HCT116 (cell line): ENCODE data around the gene IPP. TPM values are rescaled to one million over a fixed set of nuclear protein-coding genes. Genes with fewer than 3 reads are reported as not detected.

ENCODE experiments used
- ATAC-seq: fragments of 200-7000 bp; cut with Tn5 transposase; 2 replicates; pipeline ENCODE4 v1.9.1; 2020; ENCODE audit warnings: mild to moderate bottlenecking, moderate library complexity
- BruUV-seq: library from RNA; stranded (reverse); fragments of 400-500 nt; replicated peaks from 2 replicates; lab custom pipeline; 2021; lab: Mats Ljungman, UMichigan
- CTCF ChIA-PET: fragments of 300-600 bp; sonication (Branson Sonifier 250); formaldehyde crosslinking; loops from one replicate; lab custom pipeline; 2021; ENCODE audit warnings: antibody characterized with exemption; lab: Charles Lee
- POLR2A ChIA-PET: fragments of 300-600, 350-600 bp; sonication (Branson Sonifier 250); formaldehyde crosslinking; loops from one replicate; lab custom pipeline; 2021; ENCODE audit warnings: antibody characterized with exemption; lab: Charles Lee
- RAD21 ChIA-PET, 2 experiments: fragments of 300-600 bp; sonication (Branson Sonifier 250); formaldehyde crosslinking; loops; one replicate each; lab custom pipeline; 2023; ENCODE audit warnings: low total read pairs in 2 of 2; ENCODE audit not compliant: uncharacterized antibody in 2 of 2, unreplicated experiment in 2 of 2, low non-redundant PET in 1 of 2; lab: Charles Lee
- DNase-seq: peaks from one replicate; pipeline ENCODE4 v3.0.0-alpha.2; 2010; ENCODE audit warnings: low read depth, low spot score
- H2AFZ ChIP-seq: fragments of 200-600 bp; shearing (Covaris generic), sonication (generic); 2 replicates; pipeline ENCODE4 v1.6.1; 2017; ENCODE audit warnings: low read depth, mixed run types, mixed read lengths, antibody characterized with exemption, low read length; ENCODE audit not compliant: poor library complexity, severe bottlenecking
- H3K27ac ChIP-seq: 2 replicates; pipeline ENCODE4 v1.5.1; 2012; ENCODE audit warnings: low read depth, low read length
- H3K27me3 ChIP-seq: fragments of 200-600 bp; sonication (generic); 2 replicates; pipeline ENCODE4 v1.6.1; 2016; ENCODE audit warnings: mixed run types, low read length, mixed read lengths; ENCODE audit not compliant: insufficient read depth
- H3K36me3 ChIP-seq, 2 experiments: fragments of 200-500 bp in 1 of 2; fragments of 200-600 bp in 1 of 2; sonication (Bioruptor generic) in 1 of 2; sonication (generic) in 1 of 2; 2 replicates each; pipeline versions ENCODE4 v1.5.1 to v1.6.1; 2014 to 2016; ENCODE audit warnings: low read length in 2 of 2, inconsistent platforms in 1 of 2, mixed read lengths in 1 of 2, mixed run types in 1 of 2; ENCODE audit not compliant: insufficient read depth in 2 of 2, control insufficient read depth in 1 of 2
- H3K4me1 ChIP-seq, 2 experiments: fragments of 200-600 bp in 1 of 2; sonication (generic) in 1 of 2; 2 replicates each; pipeline versions ENCODE4 v1.5.1 to v1.6.1; 2012 to 2017; ENCODE audit warnings: low read length in 2 of 2, inconsistent platforms in 1 of 2, mild to moderate bottlenecking in 1 of 2, mixed read lengths in 1 of 2, mixed run types in 1 of 2, moderate library complexity in 1 of 2; ENCODE audit not compliant: insufficient read depth in 2 of 2, control insufficient read depth in 1 of 2
- H3K4me2 ChIP-seq: fragments of 200-600 bp; sonication (generic); 2 replicates; pipeline ENCODE4 v1.6.1; 2017; ENCODE audit warnings: mixed run types, low read length, mixed read lengths
- H3K4me3 ChIP-seq, 2 experiments: fragments of 200-600 bp in 1 of 2; sonication (generic) in 1 of 2; replicated peaks in 1 of 2; 2 replicates each; pipeline ENCODE4 v1.5.1; 2011 to 2016; ENCODE audit warnings: low read length in 2 of 2, control low read depth in 1 of 2, low read depth in 1 of 2, mild to moderate bottlenecking in 1 of 2, mixed read lengths in 1 of 2, mixed run types in 1 of 2
- H3K79me2 ChIP-seq: fragments of 200-600 bp; sonication (generic); 2 replicates; pipeline ENCODE4 v1.6.1; 2017; ENCODE audit warnings: mild to moderate bottlenecking, mixed run types, low read length, moderate library complexity, mixed read lengths; ENCODE audit not compliant: insufficient read depth
- H3K9ac ChIP-seq: fragments of 200-600 bp; sonication (generic); 2 replicates; pipeline ENCODE4 v1.6.1; 2016; ENCODE audit warnings: low read length, mixed read lengths
- H3K9me2 ChIP-seq: fragments of 200-600 bp; sonication (generic), shearing (Covaris generic); 2 replicates; pipeline ENCODE4 v1.6.1; 2017; ENCODE audit warnings: mixed run types, mild to moderate bottlenecking, moderate library complexity; ENCODE audit not compliant: insufficient read depth
- H3K9me3 ChIP-seq, 2 experiments: fragments of 200-500 bp in 1 of 2; fragments of 200-600 bp in 1 of 2; sonication (Bioruptor generic) in 1 of 2; sonication (generic) in 1 of 2; 2 replicates each; pipeline ENCODE4 v1.6.1; 2014 to 2017; ENCODE audit warnings: low read length in 2 of 2, mixed read lengths in 2 of 2, inconsistent platforms in 1 of 2, low read depth in 1 of 2, mild to moderate bottlenecking in 1 of 2, mixed run types in 1 of 2, moderate library complexity in 1 of 2; ENCODE audit not compliant: control insufficient read depth in 1 of 2, insufficient read depth in 1 of 2
- H4K20me1 ChIP-seq: fragments of 200-600 bp; sonication (generic), shearing (Covaris generic); 2 replicates; pipeline ENCODE4 v1.6.1; 2017; ENCODE audit warnings: mixed run types, mild to moderate bottlenecking, moderate library complexity; ENCODE audit not compliant: insufficient read depth
- ATF3 ChIP-seq: IDR thresholded peaks from 2 replicates; pipeline ENCODE4 v1.6.1; 2012
- CBX3 ChIP-seq: IDR thresholded peaks from 2 replicates; pipeline ENCODE4 v1.6.1; 2012; ENCODE audit warnings: low read depth
- ELF1 ChIP-seq: IDR thresholded peaks from 2 replicates; pipeline ENCODE4 v1.6.1; 2012; ENCODE audit warnings: low read depth, borderline replicate concordance
- EZH2 ChIP-seq: fragments of 200-600 bp; sonication (generic); IDR thresholded peaks from 2 replicates; pipeline ENCODE4 v1.6.1; 2017; ENCODE audit warnings: antibody characterized with exemption, mixed run types
- FOSL1 ChIP-seq: IDR thresholded peaks from 2 replicates; pipeline ENCODE4 v1.6.1; 2012; ENCODE audit warnings: low read depth
- JUND ChIP-seq: IDR thresholded peaks from 2 replicates; pipeline ENCODE4 v1.6.1; 2012
- MAX ChIP-seq: IDR thresholded peaks from 2 replicates; pipeline ENCODE4 v1.6.1; 2012
- POLR2A ChIP-seq: IDR thresholded peaks from 2 replicates; pipeline ENCODE4 v1.7.0; 2011; ENCODE audit warnings: borderline replicate concordance; ENCODE audit not compliant: insufficient read depth, insufficient read length; ENCODE audit errors: extremely low read depth
- POLR2AphosphoS5 ChIP-seq: IDR thresholded peaks from 2 replicates; pipeline ENCODE4 v1.6.1; 2011; ENCODE audit warnings: mild to moderate bottlenecking, low read depth, low read length, moderate library complexity
- SIN3A ChIP-seq: IDR thresholded peaks from 2 replicates; pipeline ENCODE4 v1.6.1; 2012; ENCODE audit warnings: low read depth
- SP1 ChIP-seq: IDR thresholded peaks from 2 replicates; pipeline ENCODE4 v1.6.1; 2012; ENCODE audit warnings: low read depth
- SRF ChIP-seq: IDR thresholded peaks from 2 replicates; pipeline ENCODE4 v1.6.1; 2012; ENCODE audit warnings: low read depth
- YY1 ChIP-seq: IDR thresholded peaks from 2 replicates; pipeline ENCODE4 v1.6.1; 2011; ENCODE audit warnings: low read length, low read depth, moderate library complexity, mild to moderate bottlenecking; ENCODE audit not compliant: insufficient replicate concordance; ENCODE audit errors: extremely low read depth
- ZFX ChIP-seq: fragments of 450-650 bp; IDR thresholded peaks from 2 replicates; pipeline ENCODE4 v1.6.1; 2017
- ZNF274 ChIP-seq: fragments of 200-500 bp; sonication (Bioruptor generic); IDR thresholded peaks from 2 replicates; pipeline ENCODE4 v1.6.1; 2014; ENCODE audit warnings: mild to moderate bottlenecking, low read depth, low read length, inconsistent platforms
- intact Hi-C: fragments of 100-400 bp; cut with micrococcal nuclease; formaldehyde crosslinking; loops from 2 replicates; pipeline ENCODE4 v1.10.0; 2022
- total RNA-seq: library from RNA; stranded (reverse); gene quantifications from one replicate; pipeline ENCODE4 v1.2.1, GENCODE V29; 2021; ENCODE audit not compliant: unreplicated experiment
- TF ChIP-seq, protein P1 (sequence below): IDR thresholded peaks from 2 replicates; pipeline ENCODE4 v1.6.1; 2011; ENCODE audit warnings: mild to moderate bottlenecking, low read length, moderate library complexity; ENCODE audit not compliant: insufficient replicate concordance; ENCODE audit errors: extremely low read depth

The IPP gene
- total RNA-seq, 1 experiment from 2014 or later = 13.8 TPM

- RAD21 ChIA-PET = no interaction called here
- Histone ChIP-seq H3K27ac (no peak overlapping the region), H2AFZ (no peak overlapping the region), H4K20me1 (peaks cover 12% of the 10 kb centered on the region), H3K4me2 (no peak overlapping the region), H3K9me3 (no peaks in the 10 kb centered on the region), H3K4me3 (no peak overlapping the region), H3K4me1 (no peaks in the 10 kb centered on the region), H3K36me3 (0 out of 4 replicates have a peak, but pooled peaks cover 0 to 4% of the 10 kb centered on the region in 2 experiments), H3K79me2 (peaks cover 99% of the 10 kb centered on the region), H3K9me2 (no peaks in the 10 kb centered on the region), H3K9ac (no peak overlapping the region), H3K27me3 (no peaks in the 10 kb centered on the region)
- DNase-seq (no peak), ATAC-seq (no peak)
- CTCF ChIA-PET = no interaction called here
- intact Hi-C loops = no loop called here
- POLR2A ChIA-PET = no interaction called here
- no TSS peak for BruUV-seq
- TF ChIP-seq ZNF274 (no peak), POLR2AphosphoS5 (no peak), ELF1 (no peak), EZH2 (no peak), JUND (no peak), ZFX (no peak)
Observed at GRCh38 chr1:45669379-45669778, 81.1 kb downstream of the IPP start.

DNA sequence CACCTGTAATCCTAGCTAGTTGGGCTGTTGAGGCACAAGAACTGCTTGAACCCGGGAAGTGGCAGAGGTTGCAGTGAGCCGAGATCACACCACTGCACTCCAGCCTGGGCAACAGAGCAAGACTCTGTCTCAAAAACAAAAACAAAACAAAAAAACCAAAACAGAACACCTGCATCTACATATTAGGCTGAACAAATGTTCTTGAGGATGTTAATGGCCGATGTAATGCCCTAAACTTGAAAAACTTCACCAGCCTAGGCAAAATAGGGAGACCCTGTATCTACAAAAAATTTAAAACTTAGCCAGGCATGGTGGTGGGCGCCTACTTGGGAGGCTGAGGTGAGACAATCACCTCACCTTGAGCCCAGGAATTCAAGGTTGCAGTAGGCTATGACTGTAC lies 81.9 kb downstream of the IPP start:
- no peak for ATAC-seq
- H3K9me3 ChIP-seq = no peaks in the 10 kb centered on the region
- H2AFZ ChIP-seq = no peak overlapping the region
- no peak overlapping the region for H3K4me2 ChIP-seq
- no peaks in the 10 kb centered on the region for H3K9me2 ChIP-seq
- RAD21 ChIA-PET = no interaction called here
- no peak overlapping the region for H3K27ac ChIP-seq
- no peaks in the 10 kb centered on the region for H3K36me3 ChIP-seq
- CTCF ChIA-PET = no interaction called here
- peaks cover 15% of the 10 kb centered on the region for H4K20me1 ChIP-seq
- H3K27me3 ChIP-seq = no peaks in the 10 kb centered on the region
- H3K4me3 ChIP-seq = no peak overlapping the region
- H3K9ac ChIP-seq = no peak overlapping the region
- peaks cover 99% of the 10 kb centered on the region for H3K79me2 ChIP-seq
- TF ChIP-seq JUND = no peak
- TF ChIP-seq CBX3 = no peak
- no peak for TF ChIP-seq SP1
- no peak for TF ChIP-seq POLR2A
- TF ChIP-seq ELF1 = no peak
- no peak for TF ChIP-seq ZNF274
- TF ChIP-seq FOSL1 = no peak
- no peak for TF ChIP-seq ATF3
- TF ChIP-seq MAX = no peak
- no peak for TF ChIP-seq YY1
- no peak for TF ChIP-seq ZFX
- no peak for TF ChIP-seq EZH2
- TF ChIP-seq SRF = no peak
- TF ChIP-seq, protein P1, sequence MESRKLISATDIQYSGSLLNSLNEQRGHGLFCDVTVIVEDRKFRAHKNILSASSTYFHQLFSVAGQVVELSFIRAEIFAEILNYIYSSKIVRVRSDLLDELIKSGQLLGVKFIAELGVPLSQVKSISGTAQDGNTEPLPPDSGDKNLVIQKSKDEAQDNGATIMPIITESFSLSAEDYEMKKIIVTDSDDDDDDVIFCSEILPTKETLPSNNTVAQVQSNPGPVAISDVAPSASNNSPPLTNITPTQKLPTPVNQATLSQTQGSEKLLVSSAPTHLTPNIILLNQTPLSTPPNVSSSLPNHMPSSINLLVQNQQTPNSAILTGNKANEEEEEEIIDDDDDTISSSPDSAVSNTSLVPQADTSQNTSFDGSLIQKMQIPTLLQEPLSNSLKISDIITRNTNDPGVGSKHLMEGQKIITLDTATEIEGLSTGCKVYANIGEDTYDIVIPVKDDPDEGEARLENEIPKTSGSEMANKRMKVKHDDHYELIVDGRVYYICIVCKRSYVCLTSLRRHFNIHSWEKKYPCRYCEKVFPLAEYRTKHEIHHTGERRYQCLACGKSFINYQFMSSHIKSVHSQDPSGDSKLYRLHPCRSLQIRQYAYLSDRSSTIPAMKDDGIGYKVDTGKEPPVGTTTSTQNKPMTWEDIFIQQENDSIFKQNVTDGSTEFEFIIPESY = no peak
- TF ChIP-seq SIN3A = no peak
- TF ChIP-seq, all 23 proteins: peak for 0
- H3K4me1 ChIP-seq = no peaks in the 10 kb centered on the region
- POLR2A ChIA-PET = no interaction called here
- DNase-seq = no peak
- BruUV-seq = no TSS peak
- intact Hi-C loops = no loop called here
